HG03521 (cell line): ENCODE measurements around the gene RREB1.
A peak's percentile ranks its signal among the peaks of the same experiment; 100 is the strongest.

Experiments
- ATAC-seq: cut with Tn5 transposase; IDR thresholded peaks from one replicate; pipeline ENCODE4 v1.9.1; 2021; ENCODE audit warnings: mild to moderate bottlenecking, moderate library complexity; ENCODE audit not compliant: unreplicated experiment

The RREB1 gene

GRCh38 chr6:7185561-7185960 is 77.8 kb downstream of the RREB1 start:
- ATAC-seq, result no peak

GRCh38 chr6:7188492-7188891 is 80.7 kb downstream of the RREB1 start:
- peak; percentile 77 for ATAC-seq

GRCh38 chr6:7189101-7189758 is 81.5 kb downstream of the RREB1 start:
- ATAC-seq, result no peak

GRCh38 chr6:7190791-7191190 is 83.0 kb downstream of the RREB1 start:
- ATAC-seq, result no peak

GRCh38 chr6:7193122-7193521 is 85.4 kb downstream of the RREB1 start:
- ATAC-seq, result no peak

GRCh38 chr6:7194657-7195056 is 86.9 kb downstream of the RREB1 start:
- no peak for ATAC-seq

- no peak for ATAC-seq
Measured at GRCh38 chr6:7195339-7196018, 87.7 kb downstream of the RREB1 start.

- no peak for ATAC-seq
Measured at GRCh38 chr6:7196019-7196402, 88.2 kb downstream of the RREB1 start.

GRCh38 chr6:7196685-7197283 is 89.0 kb downstream of the RREB1 start:
- ATAC-seq, result no peak

GRCh38 chr6:7197747-7198146 is 90.0 kb downstream of the RREB1 start:
- ATAC-seq, result no peak

GRCh38 chr6:7198833-7199800 is 91.4 kb downstream of the RREB1 start:
- no peak for ATAC-seq

GRCh38 chr6:7200598-7201443 is 93.1 kb downstream of the RREB1 start:
- ATAC-seq, result no peak

GRCh38 chr6:7201444-7201731 is 93.6 kb downstream of the RREB1 start:
- no peak for ATAC-seq

GRCh38 chr6:7201732-7202541 is 94.2 kb downstream of the RREB1 start:
- ATAC-seq, result peak; percentile 80

GRCh38 chr6:7202950-7203349 is 95.2 kb downstream of the RREB1 start:
- ATAC-seq, result no peak

GRCh38 chr6:7203939-7204338 is 96.2 kb downstream of the RREB1 start:
- ATAC-seq, result no peak

GRCh38 chr6:7204726-7205125 is 97.0 kb downstream of the RREB1 start:
- no peak for ATAC-seq

GRCh38 chr6:7207720-7208119 is 100.0 kb downstream of the RREB1 start:
- no peak for ATAC-seq

- no peak for ATAC-seq
Measured at GRCh38 chr6:7213416-7213815, 105.7 kb downstream of the RREB1 start.

- no peak for ATAC-seq
Measured at GRCh38 chr6:7214468-7214867, 106.7 kb downstream of the RREB1 start.
